ENCODE results near the gene MTHFD1L. TPM values are rescaled to one million over a fixed set of nuclear protein-coding genes. Genes with fewer than 3 reads are reported as not detected.
A peak's percentile ranks its signal among the peaks of the same experiment; 100 is the strongest.

MTHFD1L gene
- total and polyA plus RNA-seq, 3 experiments from 2014 or later, result 5.8 to 108 (median 102) TPM

DNA sequence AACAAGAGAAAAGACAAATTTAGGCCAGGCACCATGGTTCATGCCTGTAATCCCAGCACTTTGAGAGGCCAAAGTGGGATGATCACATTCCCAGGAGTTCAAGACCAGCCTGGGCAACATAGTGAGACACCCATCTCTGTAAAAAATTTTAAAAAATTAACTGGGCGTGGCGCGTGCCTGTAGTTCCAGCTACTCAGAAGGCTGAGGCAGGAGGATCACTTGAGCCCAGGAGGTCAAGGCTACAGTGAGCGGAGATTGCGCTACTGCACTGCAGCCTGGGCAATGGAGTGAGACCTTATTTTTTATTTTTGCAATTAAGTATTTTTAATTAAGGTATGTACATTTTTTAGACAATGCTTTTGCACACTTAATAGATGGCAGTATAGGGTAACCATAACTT, 3.3 kb downstream of the MTHFD1L start:
- peaks cover 11% of the 10 kb centered on the region for H3K4me1 ChIP-seq (ENCODE audit: insufficient read depth, low read length)
- ChIA-PET CTCF (no interaction called here), POLR2A (no interaction called here)
- no peaks in the 10 kb centered on the region for H3K9me3 Mint-ChIP-seq
- peaks cover 9 to 15% (median 10%) of the 10 kb centered on the region in 3 donors for H3K4me1 Mint-ChIP-seq
- H3K36me3 Mint-ChIP-seq, result no peaks in the 10 kb centered on the region
- H3K36me3 ChIP-seq (ENCODE audit: insufficient read depth, low read length), result no peaks in the 10 kb centered on the region
- no peaks in the 10 kb centered on the region for H3K9me3 ChIP-seq (ENCODE audit: low read length)
- DNase-seq, result no peak
- no peaks in the 10 kb centered on the region for H3K27me3 ChIP-seq (ENCODE audit: insufficient read depth, low read length, poor library complexity, severe bottlenecking)
- no peak overlapping the region for H3K27ac Mint-ChIP-seq
- peak overlapping the region in 1 of 7 donors; percentile 57 for H3K4me3 Mint-ChIP-seq
- peaks cover 2 to 8% of the 10 kb centered on the region in 2 donors for H3K27me3 Mint-ChIP-seq
- no peak overlapping the region for H3K27ac ChIP-seq (ENCODE audit: low read depth, low read length)
- H3K4me3 ChIP-seq (ENCODE audit: low read length), result no peak overlapping the region

DNA sequence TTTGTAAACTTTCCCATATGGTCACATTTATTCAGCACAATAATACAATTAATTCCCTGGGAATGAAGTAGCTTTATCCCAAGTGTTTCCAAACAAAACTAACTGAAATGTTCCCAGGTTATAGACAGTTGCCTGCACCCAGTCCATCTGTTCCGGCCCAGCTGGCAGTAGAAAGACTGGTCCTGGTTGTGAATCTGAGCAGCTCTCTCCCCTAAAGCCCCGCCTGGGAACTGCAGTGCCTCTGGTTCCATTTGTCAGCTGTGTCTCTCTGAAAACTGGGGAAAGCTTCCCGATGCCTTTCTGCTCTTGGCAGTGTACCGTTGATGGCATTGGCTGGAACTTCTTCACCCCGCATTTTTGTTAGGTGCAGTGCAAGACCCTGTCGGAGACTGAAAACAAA, 8.7 kb downstream of the MTHFD1L start:
- no peak overlapping the region for H3K27ac ChIP-seq (ENCODE audit: low read depth, low read length)
- ChIA-PET CTCF (interaction anchor here (1.1 kb wide), 1 partner anchor 8 kb away, joined by 3 read pairs; no protein-coding TSS in a partner anchor), POLR2A (no interaction called here)
- H3K9me3 ChIP-seq (ENCODE audit: low read length), result no peaks in the 10 kb centered on the region
- Mint-ChIP-seq H3K4me1 (no peaks in the 10 kb centered on the region), H3K36me3 (no peaks in the 10 kb centered on the region), H3K27ac (no peak overlapping the region), H3K4me3 (no peak overlapping the region), H3K27me3 (no peaks in the 10 kb centered on the region), H3K9me3 (no peaks in the 10 kb centered on the region)
- no peaks in the 10 kb centered on the region for H3K4me1 ChIP-seq (ENCODE audit: insufficient read depth, low read length)
- no peak for DNase-seq
- no peaks in the 10 kb centered on the region for H3K36me3 ChIP-seq (ENCODE audit: insufficient read depth, low read length)
- no peak overlapping the region for H3K4me3 ChIP-seq (ENCODE audit: low read length)
- no peaks in the 10 kb centered on the region for H3K27me3 ChIP-seq (ENCODE audit: insufficient read depth, low read length, poor library complexity, severe bottlenecking)

DNA sequence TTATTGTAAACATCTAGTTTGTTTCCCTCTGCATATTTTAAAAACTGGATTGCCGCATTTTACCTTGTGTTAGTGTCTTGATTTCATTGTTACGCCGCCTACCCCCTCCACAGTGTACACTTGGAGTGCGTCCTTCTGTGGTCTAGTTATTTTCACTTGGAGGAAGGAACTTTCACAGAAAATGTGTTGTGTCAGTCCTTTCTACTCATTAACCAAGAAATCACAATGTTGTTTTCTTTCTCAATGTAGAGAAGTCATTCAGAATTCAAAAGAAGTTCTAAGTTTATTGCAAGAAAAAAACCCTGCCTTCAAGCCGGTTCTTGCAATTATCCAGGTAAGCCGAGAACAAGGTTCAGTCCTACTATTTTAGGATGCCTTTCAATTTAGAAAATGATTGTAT, 10.3 kb downstream of the MTHFD1L start:
- Mint-ChIP-seq H3K27ac (peak overlapping the region in 1 of 8 donors; percentile 51), H3K4me3 (no peak overlapping the region), H3K36me3 (peaks cover 0 to 7% (median 0%) of the 10 kb centered on the region in 3 donors), H3K9me3 (no peaks in the 10 kb centered on the region), H3K27me3 (no peaks in the 10 kb centered on the region), H3K4me1 (no peaks in the 10 kb centered on the region)
- Histone ChIP-seq H3K27me3 (ENCODE audit: insufficient read depth, low read length, poor library complexity, severe bottlenecking) (no peaks in the 10 kb centered on the region), H3K4me3 (ENCODE audit: low read length) (no peak overlapping the region), H3K27ac (ENCODE audit: low read depth, low read length) (no peak overlapping the region), H3K9me3 (ENCODE audit: low read length) (no peaks in the 10 kb centered on the region), H3K4me1 (ENCODE audit: insufficient read depth, low read length) (no peaks in the 10 kb centered on the region), H3K36me3 (ENCODE audit: insufficient read depth, low read length) (no peaks in the 10 kb centered on the region)
- no peak for DNase-seq
- ChIA-PET POLR2A (no interaction called here), CTCF (no interaction called here)

DNA sequence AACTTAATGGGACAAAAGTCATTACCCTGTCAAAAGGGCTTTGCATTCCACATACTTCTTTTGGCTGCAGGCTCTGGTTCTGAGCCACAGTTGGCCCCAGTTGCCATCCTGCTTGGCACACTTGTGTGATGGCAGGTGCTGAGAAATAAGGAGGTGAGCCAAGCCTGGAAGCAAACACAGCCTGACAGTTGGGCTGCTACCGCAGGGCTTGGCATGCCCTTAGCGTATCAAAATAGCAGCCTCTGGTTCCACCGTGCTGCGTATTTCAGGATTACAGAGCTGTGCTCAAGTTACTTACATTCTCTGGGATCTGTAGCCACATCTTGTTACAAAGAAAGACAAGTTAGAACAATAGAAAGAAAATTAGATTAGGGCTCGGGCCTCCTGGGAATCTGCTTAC, 11.1 kb downstream of the MTHFD1L start:
- DNase-seq, result no peak
- POLR2A ChIA-PET, result no interaction called here
- Histone ChIP-seq H3K4me3 (ENCODE audit: low read length) (no peak overlapping the region), H3K36me3 (ENCODE audit: insufficient read depth, low read length) (no peaks in the 10 kb centered on the region), H3K9me3 (ENCODE audit: low read length) (no peaks in the 10 kb centered on the region), H3K4me1 (ENCODE audit: insufficient read depth, low read length) (no peaks in the 10 kb centered on the region), H3K27me3 (ENCODE audit: insufficient read depth, low read length, poor library complexity, severe bottlenecking) (no peaks in the 10 kb centered on the region), H3K27ac (ENCODE audit: low read depth, low read length) (no peak overlapping the region)
- no peaks in the 10 kb centered on the region for H3K9me3 Mint-ChIP-seq
- no peaks in the 10 kb centered on the region for H3K27me3 Mint-ChIP-seq
- H3K36me3 Mint-ChIP-seq, result peaks cover 0 to 9% (median 0%) of the 10 kb centered on the region in 3 donors
- CTCF ChIA-PET, result no interaction called here
- no peak overlapping the region for H3K4me3 Mint-ChIP-seq
- H3K4me1 Mint-ChIP-seq, result no peaks in the 10 kb centered on the region
- no peak overlapping the region for H3K27ac Mint-ChIP-seq

DNA sequence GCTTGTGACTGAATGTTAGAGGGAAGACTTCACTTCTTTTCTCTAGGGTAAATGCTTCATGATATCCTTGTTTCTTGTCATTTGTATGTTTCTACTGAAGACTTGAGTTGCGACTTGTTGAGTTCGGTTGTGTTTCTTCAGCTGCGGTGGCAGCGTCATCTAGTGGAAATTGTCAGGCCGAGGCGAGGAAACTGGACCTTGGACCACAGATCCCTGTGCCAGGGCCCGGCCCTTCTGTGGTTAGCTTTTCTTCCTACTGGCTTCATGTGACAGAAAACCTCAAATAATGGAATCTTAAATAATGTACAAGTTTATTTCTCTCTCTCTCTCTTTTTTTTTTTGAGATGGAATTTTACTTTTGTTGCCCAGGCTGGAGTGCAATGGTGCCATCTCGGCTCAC, 12.4 kb downstream of the MTHFD1L start:
- ChIA-PET CTCF (no interaction called here), POLR2A (no interaction called here)
- no peaks in the 10 kb centered on the region for H3K4me1 ChIP-seq (ENCODE audit: insufficient read depth, low read length)
- no peaks in the 10 kb centered on the region for H3K27me3 Mint-ChIP-seq
- no peaks in the 10 kb centered on the region for H3K4me1 Mint-ChIP-seq
- peaks cover 0 to 9% (median 0%) of the 10 kb centered on the region in 3 donors for H3K36me3 Mint-ChIP-seq
- H3K36me3 ChIP-seq (ENCODE audit: insufficient read depth, low read length), result no peaks in the 10 kb centered on the region
- H3K27me3 ChIP-seq (ENCODE audit: insufficient read depth, low read length, poor library complexity, severe bottlenecking), result no peaks in the 10 kb centered on the region
- H3K27ac ChIP-seq (ENCODE audit: low read depth, low read length), result no peak overlapping the region
- H3K4me3 Mint-ChIP-seq, result no peak overlapping the region
- H3K9me3 Mint-ChIP-seq, result no peaks in the 10 kb centered on the region
- no peaks in the 10 kb centered on the region for H3K9me3 ChIP-seq (ENCODE audit: low read length)
- H3K4me3 ChIP-seq (ENCODE audit: low read length), result no peak overlapping the region
- H3K27ac Mint-ChIP-seq, result peak overlapping the region in 1 of 8 donors; percentile 66
- no peak for DNase-seq

DNA sequence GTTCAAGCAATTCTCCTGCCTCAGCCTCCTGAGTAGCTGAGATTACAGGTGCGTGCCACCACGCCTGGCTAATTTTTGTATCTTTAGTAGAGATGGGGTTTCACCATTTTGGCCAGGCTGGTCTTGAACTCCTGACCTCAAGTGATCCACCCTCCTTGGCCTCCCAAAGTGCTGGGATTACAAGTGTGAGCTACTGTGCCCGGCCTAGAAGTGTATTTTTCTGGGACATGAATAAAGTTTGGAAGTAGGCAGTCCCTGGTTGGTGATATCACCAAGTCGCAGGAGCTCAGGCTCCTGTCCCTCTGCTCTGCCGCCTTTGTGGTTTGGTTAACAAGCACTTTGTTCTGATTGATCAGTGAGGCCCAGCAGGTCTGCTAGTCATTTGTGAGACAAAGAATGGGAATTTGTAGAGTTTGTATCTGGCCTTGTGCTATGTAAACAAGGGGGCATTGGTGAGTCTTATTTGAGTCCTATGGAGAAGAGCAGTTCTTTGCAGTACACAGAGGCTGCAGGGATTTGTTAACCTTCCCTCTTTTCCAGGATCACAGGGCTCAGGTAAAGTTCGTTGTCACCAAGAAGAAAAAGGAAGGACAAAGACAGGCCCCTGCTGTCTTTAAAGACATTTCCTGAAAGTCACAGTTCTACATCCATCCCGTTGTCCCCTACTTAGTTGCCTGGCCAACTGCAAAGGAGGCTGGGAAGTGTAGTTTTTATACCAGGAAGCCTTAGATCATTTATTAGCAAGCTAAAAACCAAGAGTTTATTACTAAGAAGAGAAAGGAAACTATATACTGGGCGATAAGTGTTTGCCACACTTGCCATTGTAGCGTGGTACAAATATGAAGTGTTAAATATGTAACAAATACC, 13.1 kb downstream of the MTHFD1L start:
- POLR2A ChIA-PET, result interaction anchor here (0.6 kb wide), 1 partner anchor 446 kb away, joined by 3 read pairs; no protein-coding TSS in a partner anchor
- H3K36me3 Mint-ChIP-seq, result peaks cover 0 to 9% (median 1%) of the 10 kb centered on the region in 3 donors
- Histone ChIP-seq H3K36me3 (ENCODE audit: insufficient read depth, low read length) (no peaks in the 10 kb centered on the region), H3K27me3 (ENCODE audit: insufficient read depth, low read length, poor library complexity, severe bottlenecking) (no peaks in the 10 kb centered on the region), H3K27ac (ENCODE audit: low read depth, low read length) (no peak overlapping the region), H3K4me3 (ENCODE audit: low read length) (no peak overlapping the region), H3K4me1 (ENCODE audit: insufficient read depth, low read length) (no peaks in the 10 kb centered on the region), H3K9me3 (ENCODE audit: low read length) (no peaks in the 10 kb centered on the region)
- CTCF ChIA-PET, result no interaction called here
- H3K4me3 Mint-ChIP-seq, result no peak overlapping the region
- H3K9me3 Mint-ChIP-seq, result no peaks in the 10 kb centered on the region
- H3K27me3 Mint-ChIP-seq, result no peaks in the 10 kb centered on the region
- no peaks in the 10 kb centered on the region for H3K4me1 Mint-ChIP-seq
- peak overlapping the region in 1 of 8 donors; percentile 45 for H3K27ac Mint-ChIP-seq
- no peak for DNase-seq

DNA sequence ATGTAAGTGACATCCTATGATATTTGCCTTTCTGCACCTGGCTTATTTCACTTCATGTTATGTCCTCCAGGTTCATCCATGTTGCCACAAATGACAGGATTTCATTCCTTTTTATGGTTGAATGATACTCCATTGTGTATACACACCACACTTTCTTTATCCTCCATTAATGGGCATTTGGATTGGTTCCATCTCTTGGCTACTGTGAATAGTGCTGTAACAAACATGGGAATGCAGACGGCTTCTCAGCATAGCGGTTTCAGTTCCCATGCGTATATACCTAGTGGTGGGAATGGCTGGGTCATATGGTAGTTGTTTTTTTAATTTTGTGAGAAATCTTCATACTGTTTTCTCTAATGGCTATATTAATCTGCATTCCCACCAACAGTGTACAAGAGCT, 14.8 kb downstream of the MTHFD1L start:
- Histone ChIP-seq H3K36me3 (ENCODE audit: insufficient read depth, low read length) (no peaks in the 10 kb centered on the region), H3K9me3 (ENCODE audit: low read length) (no peaks in the 10 kb centered on the region), H3K4me3 (ENCODE audit: low read length) (no peak overlapping the region), H3K27ac (ENCODE audit: low read depth, low read length) (no peak overlapping the region), H3K27me3 (ENCODE audit: insufficient read depth, low read length, poor library complexity, severe bottlenecking) (no peaks in the 10 kb centered on the region), H3K4me1 (ENCODE audit: insufficient read depth, low read length) (no peaks in the 10 kb centered on the region)
- H3K4me1 Mint-ChIP-seq, result no peaks in the 10 kb centered on the region
- ChIA-PET POLR2A (no interaction called here), CTCF (interaction anchor here (1.2 kb wide), 1 partner anchor 444 kb away, joined by 3 read pairs; no protein-coding TSS in a partner anchor)
- DNase-seq, result no peak
- H3K27me3 Mint-ChIP-seq, result no peaks in the 10 kb centered on the region
- H3K36me3 Mint-ChIP-seq, result peaks cover 0 to 9% (median 2%) of the 10 kb centered on the region in 3 donors
- H3K9me3 Mint-ChIP-seq, result no peaks in the 10 kb centered on the region
- H3K27ac Mint-ChIP-seq, result peak overlapping the region in 1 of 8 donors; percentile 48
- no peak overlapping the region for H3K4me3 Mint-ChIP-seq

DNA sequence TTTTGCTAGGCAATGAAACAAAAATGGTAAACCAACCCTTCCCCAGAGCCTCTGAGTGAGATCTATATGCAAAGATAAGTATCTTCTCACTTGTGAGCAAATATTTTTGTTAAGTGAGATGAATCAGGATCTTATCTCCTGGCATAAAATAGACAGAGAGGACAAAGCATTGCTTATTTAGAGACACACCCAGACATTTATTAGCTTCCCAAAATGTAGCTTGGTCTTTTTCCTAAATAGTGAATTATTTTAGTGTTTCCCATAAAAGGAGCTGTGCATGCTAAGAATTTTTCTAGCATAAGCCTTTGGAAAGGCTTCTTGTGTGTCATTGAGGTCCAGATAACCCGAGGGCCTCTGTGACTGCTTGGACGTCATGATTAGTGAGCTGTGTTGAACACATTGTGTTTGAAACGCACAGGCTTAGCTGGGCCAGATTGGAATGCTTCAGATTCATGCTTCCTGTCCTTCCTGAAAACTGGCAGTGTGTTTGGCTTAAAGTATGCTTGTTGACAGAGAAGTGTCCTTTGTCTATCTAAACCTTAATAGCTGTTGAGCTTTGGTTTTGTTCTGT, 16.5 kb downstream of the MTHFD1L start:
- Mint-ChIP-seq H3K4me3 (no peak overlapping the region), H3K9me3 (no peaks in the 10 kb centered on the region), H3K27ac (no peak overlapping the region), H3K27me3 (no peaks in the 10 kb centered on the region), H3K36me3 (peaks cover 0 to 13% (median 2%) of the 10 kb centered on the region in 3 donors), H3K4me1 (no peaks in the 10 kb centered on the region)
- POLR2A ChIA-PET, result no interaction called here
- Histone ChIP-seq H3K9me3 (ENCODE audit: low read length) (no peaks in the 10 kb centered on the region), H3K4me3 (ENCODE audit: low read length) (no peak overlapping the region), H3K36me3 (ENCODE audit: insufficient read depth, low read length) (no peaks in the 10 kb centered on the region), H3K4me1 (ENCODE audit: insufficient read depth, low read length) (no peaks in the 10 kb centered on the region), H3K27me3 (ENCODE audit: insufficient read depth, low read length, poor library complexity, severe bottlenecking) (no peaks in the 10 kb centered on the region), H3K27ac (ENCODE audit: low read depth, low read length) (no peak overlapping the region)
- no peak for DNase-seq
- CTCF ChIA-PET, result interaction anchor here (2.3 kb wide), 1 partner anchor 10 kb away, joined by 8 read pairs; no protein-coding TSS in a partner anchor

Measured in CD8-positive, alpha-beta memory T cell (primary cell).